Vein endothelial cell (primary cell): ENCODE data around the gene CCDC61. TPM values are rescaled to one million over a fixed set of nuclear protein-coding genes. Genes with fewer than 3 reads are reported as not detected.

ENCODE experiments used
- small RNA-seq: library from RNA; depleted of rRNA; stranded (forward); fragments of <200 nt; gene quantifications from one replicate; pipeline ENCODE3, GENCODE V24; 2012
- total RNA-seq: library from RNA; depleted of rRNA; stranded (reverse); fragments of >200 nt; gene quantifications from 2 replicates; pipeline ENCODE4 v1.2.3, GENCODE V29; 2012

Gene CCDC61
- total RNA-seq = 6.0 and 9.1 TPM in 2 replicates

GRCh38 chr19:45994998-45995714 lies at the start of gene CCDC61:
Gene CCDC61, plus strand, starts transcription at chr19:45995467. Its CDS starts 7,552 bp downstream, at chr19:46003019.

GRCh38 chr19:45973553-45974338 lies 21.5 kb upstream of the CCDC61 start, which contains the start of gene NOVA2:
Gene NOVA2, minus strand, starts transcription at chr19:45973865. Its CDS starts 514 bp downstream, at chr19:45973351.

GRCh38 chr19:46022431-46023310 lies 27.4 kb downstream of the CCDC61 start, which contains the start of gene PGLYRP1:
Gene PGLYRP1, minus strand, starts transcription at chr19:46023053. Its CDS starts 32 bp downstream, at chr19:46023021.

GRCh38 chr19:46040952-46041500 lies 45.8 kb downstream of the CCDC61 start, which contains the start of gene IGFL4:
Gene IGFL4, minus strand, starts transcription at chr19:46041002. Its CDS starts 40 bp downstream, at chr19:46040962.

Small RNAs within 50 kb of the gene (small RNA-seq; reads per million reads assigned to genes)
- gene MIR769 = 4.2 reads per million, percentile 91 among the genes with 10 or more reads in this experiment

Other genes starting within 250 kb of the CCDC61 start
- 5.6 and 8.2 TPM in 2 replicates for gene SIX5, start 226.2 kb upstream of the CCDC61 start, total RNA-seq
- gene DMPK, start 213.0 kb upstream of the CCDC61 start, total RNA-seq = 12.4 and 13.7 TPM in 2 replicates
- gene DMWD, start 202.6 kb upstream of the CCDC61 start, total RNA-seq = 49.2 and 50.6 TPM in 2 replicates
- under 0.01 and 0.38 TPM in 2 replicates for gene RSPH6A, start 180.2 kb upstream of the CCDC61 start, total RNA-seq
- gene SYMPK, start 132.3 kb upstream of the CCDC61 start, total RNA-seq = 41.6 and 62.4 TPM in 2 replicates
- gene FOXA3, start 131.1 kb upstream of the CCDC61 start, total RNA-seq = under 0.01 TPM in 1 of 2 replicates, not detected in the other
- gene IRF2BP1, start 109.3 kb upstream of the CCDC61 start, total RNA-seq = 26.2 and 33.6 TPM in 2 replicates
- 2.3 TPM in 2 replicates for gene MYPOP, start 92.9 kb upstream of the CCDC61 start, total RNA-seq
- gene NANOS2, start 80.7 kb upstream of the CCDC61 start, total RNA-seq = not detected in 2 replicates
- 10.0 and 11.1 TPM in 2 replicates for gene NOVA2, start 21.6 kb upstream of the CCDC61 start, total RNA-seq
- gene PGLYRP1, start 27.6 kb downstream of the CCDC61 start, total RNA-seq = not detected in 2 replicates
- not detected in 2 replicates for gene IGFL4, start 45.5 kb downstream of the CCDC61 start, total RNA-seq
- gene IGFL3, start 129.2 kb downstream of the CCDC61 start, total RNA-seq = not detected in 2 replicates
- gene IGFL2, start 152.8 kb downstream of the CCDC61 start, total RNA-seq = not detected in 2 replicates
- not detected in 2 replicates for gene IGFL1, start 234.3 kb downstream of the CCDC61 start, total RNA-seq